Smooth muscle cell (in vitro differentiated cells): ENCODE measurements around the gene CEACAM19. TPM values are rescaled to one million over a fixed set of nuclear protein-coding genes. Genes with fewer than 3 reads are reported as not detected.
"Not testable (repeated sequence)": the region's sequence is repeated elsewhere in the genome, so short reads cannot be mapped to it uniquely, and the experiment has no call there.

Experiments used
- DNase-seq: peaks from one replicate; lab custom pipeline; 2025; ENCODE audit not compliant: unreplicated experiment; lab: John Stamatoyannopoulos, UW
- H2AFZ ChIP-seq: fragments of 200-600 bp; sonication (generic); 2 replicates; pipeline ENCODE4 v1.6.0; 2016; ENCODE audit warnings: antibody characterized with exemption, low read depth, mild to moderate bottlenecking
- H3F3A ChIP-seq: fragments of 200-600 bp; sonication (generic); 2 replicates; pipeline ENCODE4 v1.6.0; 2017; ENCODE audit warnings: antibody characterized with exemption, low read depth
- H3K27ac ChIP-seq: fragments of 200-600 bp; sonication (generic); 2 replicates; pipeline ENCODE4 v1.5.1; 2016; ENCODE audit warnings: low read depth, mild to moderate bottlenecking
- H3K27me3 ChIP-seq: fragments of 200-600 bp; sonication (generic); 2 replicates; pipeline ENCODE4 v1.6.1; 2016; ENCODE audit warnings: low read depth, mild to moderate bottlenecking
- H3K36me3 ChIP-seq: fragments of 200-600 bp; sonication (generic); 2 replicates; pipeline ENCODE4 v1.5.1; 2016; ENCODE audit warnings: low read depth
- H3K4me1 ChIP-seq: fragments of 200-600 bp; sonication (generic); 2 replicates; pipeline ENCODE4 v1.5.1; 2016; ENCODE audit warnings: low read depth
- H3K4me2 ChIP-seq: fragments of 200-600 bp; sonication (generic); 2 replicates; pipeline ENCODE4 v1.6.0; 2016; ENCODE audit warnings: mild to moderate bottlenecking
- H3K4me3 ChIP-seq: fragments of 200-600 bp; sonication (generic); 2 replicates; pipeline ENCODE4 v1.5.1; 2016; ENCODE audit warnings: mild to moderate bottlenecking
- H3K79me2 ChIP-seq: fragments of 200-600 bp; sonication (generic); 2 replicates; pipeline ENCODE4 v1.6.0; 2016; ENCODE audit warnings: low read depth, mild to moderate bottlenecking
- H3K9ac ChIP-seq: fragments of 200-600 bp; sonication (generic); 2 replicates; pipeline ENCODE4 v1.6.0; 2016; ENCODE audit warnings: low read depth
- H3K9me3 ChIP-seq: fragments of 200-600 bp; sonication (generic); replicated peaks from 2 replicates; pipeline ENCODE4 v1.5.1; 2016; ENCODE audit warnings: low read depth
- H4K20me1 ChIP-seq: fragments of 200-600 bp; sonication (generic); 2 replicates; pipeline ENCODE4 v1.6.0; 2016; ENCODE audit warnings: low read depth
- WGBS: methylation state at CpG from one replicate; pipeline ENCODE4 v1.1.7; 2016; ENCODE audit warnings: low lambda C conversion rate; 5-methylcytosine and 5-hydroxymethylcytosine counted together
- polyA plus RNA-seq: library from polyadenylated mRNA; unstranded; fragments of >200 nt; fragmentation: Nextera tagmentation; extraction: Ambion mirVana; gene quantifications from 2 replicates; pipeline ENCODE4 v1.2.1, GENCODE V29; 2016
- total RNA-seq: library from RNA; depleted of rRNA; stranded (reverse); fragments of >200 nt; gene quantifications from 2 replicates; pipeline ENCODE4 v1.2.3, GENCODE V29; 2014
- TF ChIP-seq, protein P1 (sequence below): fragments of 200-600 bp; sonication (generic); IDR thresholded peaks from 2 replicates; pipeline ENCODE4 v1.5.1; 2017; ENCODE audit warnings: borderline replicate concordance, mild to moderate bottlenecking, antibody characterized with exemption; ENCODE audit not compliant: insufficient read depth, poor library complexity, severe bottlenecking

CEACAM19 gene
- total and polyA plus RNA-seq, 2 experiments from 2014 or later: 0.81 to 0.88 TPM

DNA sequence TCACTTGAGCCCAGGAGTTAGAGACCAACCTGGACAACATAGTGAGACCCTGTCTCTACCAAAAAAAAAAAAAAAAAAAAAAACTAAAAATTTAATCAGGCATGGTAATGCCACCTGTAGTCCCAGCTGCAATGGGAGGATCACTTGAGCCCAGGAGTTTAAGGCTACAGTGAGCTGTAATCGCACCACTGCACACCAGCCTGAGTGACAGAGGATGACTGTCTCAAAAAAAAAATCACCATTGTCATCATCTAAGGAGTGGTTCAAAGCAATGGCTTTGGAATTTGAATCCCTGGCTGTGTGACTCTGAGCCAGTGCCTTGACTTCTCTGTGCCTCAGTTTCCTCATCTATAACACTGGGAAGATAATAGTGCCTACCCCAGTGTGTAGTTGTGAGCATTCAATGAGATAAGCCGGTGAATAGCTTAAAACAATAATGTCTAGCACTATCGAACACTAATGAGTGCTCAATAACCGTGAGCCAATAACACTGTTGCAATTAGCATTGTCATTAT lies 46.4 kb upstream of the CEACAM19 start:
- Histone ChIP-seq H3K27ac (no peak overlapping the region), H3K36me3 (no peaks in the 10 kb centered on the region), H3K4me3 (no peak overlapping the region), H3F3A (no peaks in the 10 kb centered on the region), H3K9me3 (no peaks in the 10 kb centered on the region), H3K27me3 (no peaks in the 10 kb centered on the region), H3K9ac (no peak overlapping the region), H2AFZ (no peak overlapping the region), H3K4me1 (no peaks in the 10 kb centered on the region), H3K4me2 (no peak overlapping the region), H4K20me1 (no peaks in the 10 kb centered on the region), H3K79me2 (no peaks in the 10 kb centered on the region)
- DNase-seq: no peak
- TF ChIP-seq, protein P1, sequence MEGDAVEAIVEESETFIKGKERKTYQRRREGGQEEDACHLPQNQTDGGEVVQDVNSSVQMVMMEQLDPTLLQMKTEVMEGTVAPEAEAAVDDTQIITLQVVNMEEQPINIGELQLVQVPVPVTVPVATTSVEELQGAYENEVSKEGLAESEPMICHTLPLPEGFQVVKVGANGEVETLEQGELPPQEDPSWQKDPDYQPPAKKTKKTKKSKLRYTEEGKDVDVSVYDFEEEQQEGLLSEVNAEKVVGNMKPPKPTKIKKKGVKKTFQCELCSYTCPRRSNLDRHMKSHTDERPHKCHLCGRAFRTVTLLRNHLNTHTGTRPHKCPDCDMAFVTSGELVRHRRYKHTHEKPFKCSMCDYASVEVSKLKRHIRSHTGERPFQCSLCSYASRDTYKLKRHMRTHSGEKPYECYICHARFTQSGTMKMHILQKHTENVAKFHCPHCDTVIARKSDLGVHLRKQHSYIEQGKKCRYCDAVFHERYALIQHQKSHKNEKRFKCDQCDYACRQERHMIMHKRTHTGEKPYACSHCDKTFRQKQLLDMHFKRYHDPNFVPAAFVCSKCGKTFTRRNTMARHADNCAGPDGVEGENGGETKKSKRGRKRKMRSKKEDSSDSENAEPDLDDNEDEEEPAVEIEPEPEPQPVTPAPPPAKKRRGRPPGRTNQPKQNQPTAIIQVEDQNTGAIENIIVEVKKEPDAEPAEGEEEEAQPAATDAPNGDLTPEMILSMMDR: no peak
- WGBS: 96% methylated on average over 4 of the region's 4 CpGs

GRCh38 chr19:44625637-44626036 lies 45.6 kb upstream of the CEACAM19 start:
- not testable (repeated sequence) for H3K4me1 ChIP-seq, H2AFZ ChIP-seq, H3F3A ChIP-seq, H4K20me1 ChIP-seq, H3K27me3 ChIP-seq, H3K9me3 ChIP-seq, H3K79me2 ChIP-seq, H3K4me3 ChIP-seq, H3K4me2 ChIP-seq, H3K36me3 ChIP-seq, H3K9ac ChIP-seq, DNase-seq, H3K27ac ChIP-seq
- WGBS: 79% methylated on average over 4 of the region's 4 CpGs

- TF ChIP-seq, protein P1: no peak
- Histone ChIP-seq H3K27ac (no peak overlapping the region), H3K4me2 (no peak overlapping the region), H2AFZ (no peak overlapping the region), H3K9ac (no peak overlapping the region), H3K79me2 (no peaks in the 10 kb centered on the region), H3K36me3 (no peaks in the 10 kb centered on the region), H3K4me3 (no peak overlapping the region), H3F3A (no peaks in the 10 kb centered on the region), H3K9me3 (no peaks in the 10 kb centered on the region), H3K4me1 (no peaks in the 10 kb centered on the region), H3K27me3 (no peaks in the 10 kb centered on the region), H4K20me1 (no peaks in the 10 kb centered on the region)
- WGBS: 73% methylated on average over 1 of the region's 1 CpG
- no peak for DNase-seq
Measured at GRCh38 chr19:44626048-44626624, 45.1 kb upstream of the CEACAM19 start.

- no peak overlapping the region for H2AFZ ChIP-seq
- H3K27me3 ChIP-seq: no peaks in the 10 kb centered on the region
- no peak overlapping the region for H3K4me3 ChIP-seq
- 89% methylated on average over 1 of the region's 4 CpGs for WGBS
- no peaks in the 10 kb centered on the region for H3K4me1 ChIP-seq
- TF ChIP-seq, protein P1: no peak
- DNase-seq: no peak
- H3K27ac ChIP-seq: no peak overlapping the region
- no peaks in the 10 kb centered on the region for H3F3A ChIP-seq
- no peaks in the 10 kb centered on the region for H3K36me3 ChIP-seq
- no peak overlapping the region for H3K4me2 ChIP-seq
- no peaks in the 10 kb centered on the region for H3K79me2 ChIP-seq
- no peak overlapping the region for H3K9ac ChIP-seq
- no peaks in the 10 kb centered on the region for H3K9me3 ChIP-seq
- H4K20me1 ChIP-seq: no peaks in the 10 kb centered on the region
Measured at GRCh38 chr19:44627631-44628030, 43.7 kb upstream of the CEACAM19 start.
